Calu3 (cell line): Measurements from ENCODE around the gene UCN3. TPM values are rescaled to one million over a fixed set of nuclear protein-coding genes. Genes with fewer than 3 reads are reported as not detected.

Source experiments
- BruUV-seq: library from RNA; stranded (reverse); fragments of 400-500 nt; replicated peaks from 2 replicates; lab custom pipeline; 2021; lab: Mats Ljungman, UMichigan
- CTCF ChIA-PET: fragments of 300-600 bp; sonication (Branson Sonifier 250); formaldehyde crosslinking; loops from one replicate; lab custom pipeline; 2022; ENCODE audit warnings: antibody characterized with exemption; lab: Charles Lee
- DNase-seq: peaks from one replicate; pipeline ENCODE4 v3.0.0; 2022
- H3K27ac Mint-ChIP-seq: one replicate; pipeline ENCODE4 v1.8.0; 2022; ENCODE audit warnings: mixed read lengths; ENCODE audit not compliant: unreplicated experiment
- H3K27me3 Mint-ChIP-seq: one replicate; pipeline ENCODE4 v1.8.0; 2022; ENCODE audit warnings: mixed read lengths; ENCODE audit not compliant: unreplicated experiment
- H3K36me3 Mint-ChIP-seq: one replicate; pipeline ENCODE4 v1.8.0; 2022; ENCODE audit warnings: mild to moderate bottlenecking, moderate library complexity, mixed read lengths; ENCODE audit not compliant: insufficient read depth, unreplicated experiment
- H3K4me1 Mint-ChIP-seq: one replicate; pipeline ENCODE4 v1.8.0; 2022; ENCODE audit warnings: mild to moderate bottlenecking, low read depth, mixed read lengths; ENCODE audit not compliant: unreplicated experiment
- H3K4me3 Mint-ChIP-seq: one replicate; pipeline ENCODE4 v1.8.0; 2022; ENCODE audit warnings: mild to moderate bottlenecking, low read depth, moderate library complexity, mixed read lengths; ENCODE audit not compliant: unreplicated experiment
- H3K9me3 Mint-ChIP-seq: one replicate; pipeline ENCODE4 v1.8.0; 2022; ENCODE audit warnings: low read depth, mixed read lengths; ENCODE audit not compliant: unreplicated experiment
- CTCF ChIP-seq: fragments of 200-600 bp; IDR thresholded peaks from one replicate; pipeline ENCODE4 v1.8.0; 2022; ENCODE audit warnings: antibody characterized with exemption; ENCODE audit not compliant: unreplicated experiment
- intact Hi-C: fragments of 100-400 bp; cut with micrococcal nuclease; formaldehyde crosslinking; loops from one replicate; pipeline ENCODE4 v1.10.0; 2022; ENCODE audit not compliant: unreplicated experiment
- total RNA-seq: library from RNA; stranded (reverse); gene quantifications from 2 replicates; pipeline ENCODE4 v1.2.3, GENCODE V29; 2022

UCN3 gene
- total RNA-seq, 1 experiment from 2014 or later: not detected

- BruUV-seq: no TSS peak
- no peaks in the 10 kb centered on the region for H3K36me3 Mint-ChIP-seq
- TF ChIP-seq CTCF: no peak
- peaks cover 47% of the 10 kb centered on the region for H3K27me3 Mint-ChIP-seq
- H3K9me3 Mint-ChIP-seq: no peaks in the 10 kb centered on the region
- H3K4me3 Mint-ChIP-seq: no peak overlapping the region
- H3K27ac Mint-ChIP-seq: no peak overlapping the region
- no peak for DNase-seq
- peaks cover 12% of the 10 kb centered on the region for H3K4me1 Mint-ChIP-seq
- intact Hi-C loops: no loop called here
- CTCF ChIA-PET: no interaction called here
Observed at GRCh38 chr10:5362873-5363272, 1.9 kb upstream of the UCN3 start.

- no peaks in the 10 kb centered on the region for H3K9me3 Mint-ChIP-seq
- no TSS peak for BruUV-seq
- peak overlapping the region; percentile 53 for H3K4me3 Mint-ChIP-seq
- no peak overlapping the region for H3K27ac Mint-ChIP-seq
- peaks cover 47% of the 10 kb centered on the region for H3K27me3 Mint-ChIP-seq
- DNase-seq: no peak
- intact Hi-C loops: no loop called here
- no peaks in the 10 kb centered on the region for H3K36me3 Mint-ChIP-seq
- TF ChIP-seq CTCF: no peak
- CTCF ChIA-PET: no interaction called here
- peaks cover 12% of the 10 kb centered on the region for H3K4me1 Mint-ChIP-seq
Observed at GRCh38 chr10:5364374-5364773, 392 bp upstream of the UCN3 start.

GRCh38 chr10:5365928-5366327 lies 1.2 kb downstream of the UCN3 start:
- H3K27ac Mint-ChIP-seq: no peak overlapping the region
- intact Hi-C loops: no loop called here
- no peak overlapping the region for H3K4me3 Mint-ChIP-seq
- CTCF ChIA-PET: no interaction called here
- no peak for TF ChIP-seq CTCF
- DNase-seq: no peak
- no TSS peak for BruUV-seq
- peaks cover 12% of the 10 kb centered on the region for H3K4me1 Mint-ChIP-seq
- no peaks in the 10 kb centered on the region for H3K36me3 Mint-ChIP-seq
- H3K9me3 Mint-ChIP-seq: peaks cover 6% of the 10 kb centered on the region
- H3K27me3 Mint-ChIP-seq: peaks cover 47% of the 10 kb centered on the region

GRCh38 chr10:5369362-5370158 lies 4.8 kb downstream of the UCN3 start:
- Mint-ChIP-seq H3K4me3 (no peak overlapping the region), H3K4me1 (peaks cover 9% of the 10 kb centered on the region), H3K36me3 (no peaks in the 10 kb centered on the region), H3K27ac (no peak overlapping the region), H3K27me3 (peaks cover 18% of the 10 kb centered on the region), H3K9me3 (peaks cover 7% of the 10 kb centered on the region)
- TF ChIP-seq CTCF: no peak
- DNase-seq: no peak
- BruUV-seq: no TSS peak
- intact Hi-C loops: no loop called here
- CTCF ChIA-PET: no interaction called here
